ENCODE data around the gene LAD1.

The LAD1 gene

DNA sequence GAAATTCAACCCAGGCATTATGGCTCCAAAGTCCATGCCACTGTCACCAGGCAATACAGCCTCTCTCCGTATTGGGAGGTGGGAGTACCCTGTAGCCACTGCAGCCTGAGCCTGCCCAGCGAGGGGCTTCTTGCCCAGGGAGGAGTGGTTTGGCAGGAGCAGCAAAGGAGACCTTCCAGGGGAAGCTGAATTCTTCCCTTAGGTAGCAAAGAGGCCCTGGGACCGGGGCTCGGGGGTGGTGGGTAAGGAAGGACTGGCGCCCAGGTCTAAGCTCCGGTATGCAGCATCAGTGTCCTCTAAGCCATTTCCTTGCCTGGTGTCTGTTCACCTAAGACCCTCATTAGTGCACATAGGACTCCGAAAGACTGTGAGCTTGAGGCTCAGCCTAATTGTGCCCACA is 38.6 kb downstream of the LAD1 start:
- DNase-seq (ENCODE audit: low read depth) = no peak
- H3K4me3 ChIP-seq (ENCODE audit: low read length) = no peak overlapping the region
- TF ChIP-seq, protein P1, sequence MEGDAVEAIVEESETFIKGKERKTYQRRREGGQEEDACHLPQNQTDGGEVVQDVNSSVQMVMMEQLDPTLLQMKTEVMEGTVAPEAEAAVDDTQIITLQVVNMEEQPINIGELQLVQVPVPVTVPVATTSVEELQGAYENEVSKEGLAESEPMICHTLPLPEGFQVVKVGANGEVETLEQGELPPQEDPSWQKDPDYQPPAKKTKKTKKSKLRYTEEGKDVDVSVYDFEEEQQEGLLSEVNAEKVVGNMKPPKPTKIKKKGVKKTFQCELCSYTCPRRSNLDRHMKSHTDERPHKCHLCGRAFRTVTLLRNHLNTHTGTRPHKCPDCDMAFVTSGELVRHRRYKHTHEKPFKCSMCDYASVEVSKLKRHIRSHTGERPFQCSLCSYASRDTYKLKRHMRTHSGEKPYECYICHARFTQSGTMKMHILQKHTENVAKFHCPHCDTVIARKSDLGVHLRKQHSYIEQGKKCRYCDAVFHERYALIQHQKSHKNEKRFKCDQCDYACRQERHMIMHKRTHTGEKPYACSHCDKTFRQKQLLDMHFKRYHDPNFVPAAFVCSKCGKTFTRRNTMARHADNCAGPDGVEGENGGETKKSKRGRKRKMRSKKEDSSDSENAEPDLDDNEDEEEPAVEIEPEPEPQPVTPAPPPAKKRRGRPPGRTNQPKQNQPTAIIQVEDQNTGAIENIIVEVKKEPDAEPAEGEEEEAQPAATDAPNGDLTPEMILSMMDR (conservative IDR thresholded peaks at IDR 0.05; ENCODE audit: low read length) = no peak

DNA sequence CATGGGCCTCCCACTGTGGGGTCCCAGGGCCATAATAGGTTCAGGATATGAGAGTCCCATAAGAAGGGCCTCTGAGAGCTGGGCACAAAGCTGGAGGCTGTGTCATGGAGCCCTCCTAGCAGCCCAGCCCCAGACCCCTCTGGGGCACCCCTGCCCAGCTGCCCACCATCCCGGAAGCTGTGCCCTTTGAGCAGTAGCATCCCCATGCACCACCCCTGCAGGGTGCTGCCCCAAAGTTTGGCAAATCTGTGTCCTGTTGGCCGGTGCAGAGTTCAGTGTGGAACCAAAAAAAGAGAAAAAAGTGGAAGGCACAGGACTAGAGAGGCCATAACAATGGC is 39.3 kb downstream of the LAD1 start:
- TF ChIP-seq, protein P1 (conservative IDR thresholded peaks at IDR 0.05; ENCODE audit: low read length) = no peak
- DNase-seq (ENCODE audit: low read depth) = no peak
- no peak overlapping the region for H3K4me3 ChIP-seq (ENCODE audit: low read length)

DNA sequence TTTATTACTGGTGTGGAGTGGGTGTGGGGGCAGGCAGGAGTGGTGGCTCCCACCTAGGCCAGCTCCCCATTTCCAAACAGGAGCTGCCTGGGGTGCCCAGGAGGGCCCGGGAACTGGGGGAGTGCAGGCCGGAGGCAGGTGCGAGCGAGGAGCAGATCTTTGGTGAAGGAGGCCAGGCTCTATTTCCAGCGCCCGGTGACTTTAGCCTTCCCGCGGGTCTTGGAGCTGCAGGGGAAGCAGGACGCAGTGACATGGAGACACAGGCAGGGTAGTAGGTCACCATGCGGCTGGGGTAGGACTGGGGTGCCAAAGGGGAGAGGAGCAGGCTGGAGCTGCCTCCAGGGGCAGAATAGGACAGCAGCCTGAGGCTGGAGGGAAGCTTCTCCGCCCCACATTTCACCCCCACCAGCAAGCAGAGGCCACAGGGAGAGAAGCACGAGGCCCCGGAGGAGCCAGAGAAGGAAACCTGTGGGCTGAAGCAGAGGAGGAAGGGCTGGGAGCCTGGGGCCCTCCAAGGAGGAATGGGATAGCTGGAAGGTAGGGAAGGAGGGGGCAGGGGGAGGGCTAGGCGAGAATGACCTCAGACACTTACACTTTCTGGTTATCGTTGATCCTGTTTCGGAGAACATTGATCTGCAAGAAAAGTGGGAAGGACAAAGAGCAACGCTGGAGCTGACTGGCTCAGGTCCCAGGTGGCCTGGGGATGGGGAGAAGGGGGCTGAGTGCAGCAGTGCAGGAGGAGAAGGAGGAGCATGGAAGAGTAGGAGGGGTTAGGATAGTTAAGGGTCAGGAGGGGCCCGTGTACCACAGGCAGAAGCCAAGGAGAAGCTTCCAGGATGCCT is 39.9 kb downstream of the LAD1 start:
- H3K4me3 ChIP-seq (ENCODE audit: low read length) = no peak overlapping the region
- TF ChIP-seq, protein P1 (conservative IDR thresholded peaks at IDR 0.05; ENCODE audit: low read length) = no peak
- no peak for DNase-seq (ENCODE audit: low read depth)

DNA sequence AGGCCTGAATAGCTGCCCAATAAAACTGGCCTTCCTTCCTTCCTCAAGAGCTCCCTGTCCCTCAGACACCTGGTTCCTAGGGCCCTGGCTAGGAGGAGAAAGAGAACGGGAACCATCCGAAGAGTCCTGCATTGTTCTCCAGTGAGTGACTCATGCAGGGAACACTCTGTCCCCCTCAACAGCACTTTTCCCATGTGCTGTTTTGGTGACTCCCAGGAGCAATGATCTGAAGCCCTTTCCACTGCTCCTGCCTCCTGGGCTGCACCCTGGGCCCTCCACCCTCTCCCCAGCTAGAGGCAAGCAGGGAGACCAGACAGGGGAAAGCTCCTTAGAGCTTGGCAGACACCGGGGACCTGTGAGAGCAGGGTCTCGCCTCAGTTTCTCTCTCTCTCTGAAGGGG is 40.5 kb downstream of the LAD1 start:
- TF ChIP-seq, protein P1 (conservative IDR thresholded peaks at IDR 0.05; ENCODE audit: low read length) = no peak
- H3K4me3 ChIP-seq (ENCODE audit: low read length) = no peak overlapping the region
- peak; percentile 6 for DNase-seq (ENCODE audit: low read depth)

DNA sequence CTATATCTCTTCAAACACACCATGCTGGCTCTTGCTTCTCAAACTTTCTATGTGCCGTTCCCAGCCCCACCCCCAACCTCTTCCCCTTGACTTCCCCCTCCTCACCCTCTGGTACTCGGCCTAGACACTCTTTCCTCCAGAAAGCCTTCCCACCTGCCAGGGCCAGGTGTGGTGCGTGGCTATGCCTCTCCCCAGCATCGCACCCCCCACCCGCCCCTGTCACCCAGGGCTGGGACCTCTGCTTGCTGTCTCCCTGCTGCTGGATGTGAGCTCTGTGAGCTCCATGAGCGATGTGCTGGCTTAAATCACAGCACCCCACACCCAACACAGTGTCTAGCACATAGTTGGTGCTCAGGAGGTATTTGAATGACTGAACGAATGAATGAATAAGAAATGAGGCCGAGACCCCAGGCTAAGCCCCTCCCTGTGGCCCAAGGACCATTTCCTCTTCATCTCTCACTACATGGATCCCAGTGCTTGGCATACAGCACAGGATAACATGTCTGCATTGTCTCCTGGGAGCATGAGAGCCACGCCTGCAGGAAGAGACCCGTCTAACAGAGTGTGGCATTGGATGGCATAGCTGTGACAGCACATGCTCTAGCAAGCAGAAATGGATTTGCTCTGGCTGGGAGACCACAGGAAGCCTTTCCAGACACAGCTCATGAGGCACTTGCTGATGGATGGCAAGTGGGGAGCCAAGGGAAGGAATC is 41.3 kb downstream of the LAD1 start:
- no peak overlapping the region for H3K4me3 ChIP-seq (ENCODE audit: low read length)
- DNase-seq (ENCODE audit: low read depth) = no peak
- TF ChIP-seq, protein P1 (conservative IDR thresholded peaks at IDR 0.05; ENCODE audit: low read length) = no peak

DNA sequence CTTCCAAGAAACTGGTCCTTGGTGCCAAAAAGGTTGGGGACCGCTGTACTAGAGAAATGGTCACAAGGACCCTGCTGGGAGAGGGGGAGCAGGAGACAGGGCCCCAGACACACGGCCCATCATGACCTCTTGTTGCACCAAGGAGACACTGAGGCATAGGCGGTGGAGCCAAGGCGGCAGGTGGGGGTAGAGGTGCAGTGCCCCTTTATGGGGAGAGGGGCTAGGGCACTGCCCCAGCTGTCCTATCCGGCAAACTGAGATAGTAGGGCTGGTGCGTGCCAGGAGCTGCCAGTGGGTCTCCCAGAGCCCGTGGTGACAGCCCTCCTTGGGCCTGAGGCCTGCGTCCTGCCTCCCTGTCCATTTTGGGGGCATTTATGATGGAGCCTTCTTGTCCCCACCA is 41.9 kb downstream of the LAD1 start:
- DNase-seq (ENCODE audit: low read depth) = no peak
- TF ChIP-seq, protein P1 (conservative IDR thresholded peaks at IDR 0.05; ENCODE audit: low read length) = no peak

DNA sequence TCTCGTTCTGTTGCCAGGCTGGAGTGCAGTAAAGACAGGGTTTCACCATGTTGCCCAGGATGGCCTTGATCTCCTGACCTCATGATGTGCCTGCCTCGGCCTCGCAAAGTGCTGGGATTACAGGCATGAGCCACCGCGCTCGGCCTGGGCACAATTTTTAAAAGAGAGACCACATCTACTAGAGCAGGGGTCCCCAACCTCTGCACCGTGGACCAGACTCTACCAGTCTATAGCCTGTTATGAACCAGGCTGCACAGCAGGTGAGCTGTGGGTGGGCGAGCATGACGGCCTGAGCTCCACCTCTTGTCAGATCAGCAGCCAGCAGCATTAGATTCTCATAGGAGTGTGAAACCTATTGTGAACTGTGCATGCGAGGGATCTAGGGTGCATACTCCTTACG is 42.4 kb downstream of the LAD1 start:
- TF ChIP-seq, protein P1 (conservative IDR thresholded peaks at IDR 0.05; ENCODE audit: low read length) = no peak
- no peak for DNase-seq (ENCODE audit: low read depth)
- H3K4me3 ChIP-seq (ENCODE audit: low read length) = no peak overlapping the region

More for the DNA sequence above, 41.9 kb downstream of the LAD1 start:
- no peak overlapping the region for H3K4me3 ChIP-seq (ENCODE audit: low read length)
